Measurements from ENCODE around the gene ZNF217.
"Not testable (repeated sequence)": the region's sequence is repeated elsewhere in the genome, so short reads cannot be mapped to it uniquely, and the experiment has no call there.

ZNF217 gene

DNA sequence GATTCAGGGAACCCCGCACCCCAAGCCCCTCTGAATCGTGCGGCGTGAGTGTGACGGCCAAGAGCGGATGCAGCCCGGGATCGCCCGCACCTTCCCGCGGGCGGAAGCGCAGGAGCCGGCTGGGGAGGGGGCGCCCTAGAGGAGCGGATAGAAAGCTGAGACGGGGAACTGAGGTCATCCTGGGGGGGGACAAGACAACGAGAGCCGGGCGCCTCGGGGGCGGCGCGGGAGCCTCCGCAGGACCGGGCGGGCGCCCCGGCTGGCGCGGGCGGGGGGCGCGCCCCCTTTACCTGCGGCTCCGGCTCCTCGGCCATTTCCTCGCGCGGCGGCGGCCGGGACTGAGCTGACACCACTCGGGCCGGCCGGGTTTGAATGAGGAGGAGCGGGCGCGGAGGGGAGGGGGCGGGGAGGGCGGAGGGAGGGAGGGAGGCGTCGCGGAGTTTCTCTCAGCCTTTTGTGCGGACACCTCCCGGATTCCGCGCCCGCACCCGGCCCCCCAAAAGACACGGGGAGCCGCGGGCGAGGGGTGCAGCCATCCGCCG is at the start of gene ZNF217:
Gene ZNF217 (minus strand): TSS at position 374 of the 542 bp plus-strand sequence. CDS start 11,013 bp downstream, outside the sequence.
- DNase-seq (ENCODE audit: low read depth) = peak; percentile 63
- H3K4me3 ChIP-seq (ENCODE audit: low read depth, low read length) = peak within 1 kb of the TSS; percentile 74

DNA sequence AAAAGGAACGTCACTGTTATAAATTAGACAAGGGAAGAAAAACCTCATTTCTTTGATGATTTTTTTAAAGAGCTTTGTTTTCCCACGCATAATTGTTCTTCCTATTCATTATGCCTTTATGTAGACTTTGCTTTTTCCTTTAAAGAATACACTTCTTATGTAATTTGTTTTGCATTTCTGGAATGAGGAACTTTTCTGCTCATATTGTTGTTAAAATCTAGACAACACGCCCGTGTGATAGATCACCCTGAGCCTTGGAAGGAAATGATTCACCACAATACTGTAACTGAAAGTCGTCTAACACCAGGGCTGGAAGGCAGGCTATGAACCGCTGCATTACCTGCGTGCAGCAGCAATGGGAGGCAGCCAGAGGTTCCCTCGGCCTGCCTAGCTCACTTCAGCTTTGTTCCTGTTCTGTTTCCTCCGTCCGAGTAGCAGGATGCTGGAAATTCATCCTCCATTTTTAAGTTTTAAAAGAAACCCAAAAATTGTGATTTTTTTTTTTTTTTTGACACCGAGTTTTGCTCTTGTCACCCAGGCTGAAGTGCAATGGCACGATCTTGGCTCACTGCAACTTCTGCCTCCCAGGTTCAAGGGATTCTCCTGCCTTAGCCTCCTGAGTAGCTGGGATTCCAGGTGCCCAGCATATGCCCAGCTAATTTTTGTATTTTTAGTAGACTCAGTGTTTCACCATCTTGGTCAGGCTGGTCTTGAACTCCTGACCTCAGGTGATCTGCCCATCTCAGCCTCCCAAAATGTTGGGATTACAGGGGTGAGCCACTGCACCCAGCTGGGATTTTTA is 49.6 kb upstream of the ZNF217 start:
- TF ChIP-seq, protein P1, sequence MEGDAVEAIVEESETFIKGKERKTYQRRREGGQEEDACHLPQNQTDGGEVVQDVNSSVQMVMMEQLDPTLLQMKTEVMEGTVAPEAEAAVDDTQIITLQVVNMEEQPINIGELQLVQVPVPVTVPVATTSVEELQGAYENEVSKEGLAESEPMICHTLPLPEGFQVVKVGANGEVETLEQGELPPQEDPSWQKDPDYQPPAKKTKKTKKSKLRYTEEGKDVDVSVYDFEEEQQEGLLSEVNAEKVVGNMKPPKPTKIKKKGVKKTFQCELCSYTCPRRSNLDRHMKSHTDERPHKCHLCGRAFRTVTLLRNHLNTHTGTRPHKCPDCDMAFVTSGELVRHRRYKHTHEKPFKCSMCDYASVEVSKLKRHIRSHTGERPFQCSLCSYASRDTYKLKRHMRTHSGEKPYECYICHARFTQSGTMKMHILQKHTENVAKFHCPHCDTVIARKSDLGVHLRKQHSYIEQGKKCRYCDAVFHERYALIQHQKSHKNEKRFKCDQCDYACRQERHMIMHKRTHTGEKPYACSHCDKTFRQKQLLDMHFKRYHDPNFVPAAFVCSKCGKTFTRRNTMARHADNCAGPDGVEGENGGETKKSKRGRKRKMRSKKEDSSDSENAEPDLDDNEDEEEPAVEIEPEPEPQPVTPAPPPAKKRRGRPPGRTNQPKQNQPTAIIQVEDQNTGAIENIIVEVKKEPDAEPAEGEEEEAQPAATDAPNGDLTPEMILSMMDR (conservative IDR thresholded peaks at IDR 0.05; ENCODE audit: low read depth, low read length) = no peak
- no peak overlapping the region for H3K4me3 ChIP-seq (ENCODE audit: low read depth, low read length)
- DNase-seq (ENCODE audit: low read depth) = peak; percentile 85

DNA sequence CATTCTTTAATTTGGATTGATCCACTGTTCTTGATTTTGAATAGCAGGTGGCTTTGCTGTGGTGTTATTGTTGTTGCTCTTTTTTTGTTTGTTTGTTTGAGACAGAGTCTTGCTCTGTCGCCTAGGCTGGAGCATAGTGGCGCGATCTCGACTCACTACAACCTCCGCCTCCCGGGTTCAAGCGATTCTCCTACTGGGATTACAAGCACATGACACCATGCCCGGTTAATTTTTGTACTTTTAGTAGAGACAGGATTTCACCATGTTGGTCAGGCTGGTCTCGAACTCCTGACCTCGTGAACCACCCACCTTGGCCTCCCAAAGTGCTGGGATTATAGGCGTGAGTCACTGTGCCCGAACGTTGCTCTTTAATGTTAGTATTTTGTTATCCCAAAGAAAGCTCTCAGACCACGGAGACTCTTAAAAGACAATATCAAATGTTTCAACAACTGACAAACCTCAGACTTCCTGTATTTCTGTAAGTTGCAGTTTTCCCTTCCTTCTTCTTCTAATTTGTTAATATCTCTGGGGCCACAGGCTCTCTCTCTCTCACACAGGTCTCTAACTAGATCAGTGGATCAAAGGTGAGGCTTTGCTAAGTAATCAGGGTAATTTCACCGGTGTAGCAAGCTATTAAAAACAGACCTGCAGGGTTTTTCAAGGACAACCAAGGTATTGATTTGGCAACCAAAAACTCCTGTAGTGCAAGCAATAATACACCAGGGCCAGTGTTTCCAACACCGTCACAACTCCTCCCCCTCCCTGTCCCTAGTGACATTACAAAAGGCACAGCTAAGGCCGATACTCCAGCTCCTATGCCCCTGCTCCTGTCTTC is 48.8 kb upstream of the ZNF217 start:
- H3K4me3 ChIP-seq (ENCODE audit: low read depth, low read length) = no peak overlapping the region
- TF ChIP-seq, protein P1 (conservative IDR thresholded peaks at IDR 0.05; ENCODE audit: low read depth, low read length) = peak; percentile 2
- peak; percentile 66 for DNase-seq (ENCODE audit: low read depth)

DNA sequence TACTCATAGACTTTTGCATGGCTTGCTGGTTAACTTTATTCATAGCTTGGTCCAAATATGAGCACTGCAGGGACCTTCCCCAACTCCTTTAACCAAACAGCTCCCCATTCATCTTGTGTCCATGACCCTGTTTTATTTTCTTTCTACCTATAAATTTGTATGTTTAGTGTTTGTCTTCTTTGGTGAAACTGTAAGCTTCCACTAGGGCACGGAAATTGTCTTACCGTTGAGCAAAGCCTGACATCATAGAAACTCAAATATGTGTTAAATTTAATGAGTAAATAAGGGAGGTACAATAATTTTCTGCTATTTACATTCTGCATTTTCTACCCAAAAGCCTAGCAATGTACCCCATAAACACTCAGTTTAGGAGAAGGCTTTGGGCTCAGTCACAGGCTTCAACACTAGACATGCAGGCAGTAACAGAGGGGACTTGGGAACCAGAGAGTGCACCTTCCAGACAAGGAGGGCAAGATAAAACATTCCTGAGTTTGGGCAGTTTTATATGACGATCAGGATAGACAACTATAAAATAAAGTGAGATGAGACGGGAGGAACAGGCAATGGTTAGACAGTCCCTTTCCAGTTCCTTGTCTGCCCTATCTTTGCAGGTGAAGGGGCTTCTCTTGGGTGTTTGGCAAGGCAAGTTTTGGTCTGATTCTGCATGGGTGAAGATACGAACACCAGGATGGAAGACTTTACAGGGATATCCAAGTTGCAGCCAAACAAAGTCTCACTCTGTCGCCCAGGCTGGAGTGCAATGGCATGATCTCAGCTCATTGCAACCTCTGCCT is 46.2 kb upstream of the ZNF217 start:
- TF ChIP-seq, protein P1 (conservative IDR thresholded peaks at IDR 0.05; ENCODE audit: low read depth, low read length) = no peak
- no peak overlapping the region for H3K4me3 ChIP-seq (ENCODE audit: low read depth, low read length)
- DNase-seq (ENCODE audit: low read depth) = no peak

DNA sequence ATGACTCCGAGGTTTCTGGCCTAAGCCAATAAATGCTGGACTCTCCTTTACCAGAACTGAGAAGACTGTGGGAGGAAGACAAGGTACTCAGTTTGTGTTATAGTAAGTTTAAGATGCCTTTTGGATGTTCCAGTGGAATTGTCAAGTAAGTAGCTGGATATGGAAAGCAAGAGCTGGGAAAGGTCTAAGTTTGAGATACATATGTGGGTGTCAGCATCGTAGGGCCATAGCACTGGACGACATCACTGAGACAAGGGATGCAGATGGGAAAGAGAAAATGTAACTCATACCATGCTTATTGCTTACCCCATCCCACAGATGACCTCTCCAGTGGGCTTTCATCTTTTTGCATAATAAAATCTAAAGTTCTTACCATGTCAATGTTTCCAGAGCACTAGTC is 45.5 kb upstream of the ZNF217 start:
- TF ChIP-seq, protein P1 (conservative IDR thresholded peaks at IDR 0.05; ENCODE audit: low read depth, low read length) = no peak
- no peak for DNase-seq (ENCODE audit: low read depth)
- no peak overlapping the region for H3K4me3 ChIP-seq (ENCODE audit: low read depth, low read length)

DNA sequence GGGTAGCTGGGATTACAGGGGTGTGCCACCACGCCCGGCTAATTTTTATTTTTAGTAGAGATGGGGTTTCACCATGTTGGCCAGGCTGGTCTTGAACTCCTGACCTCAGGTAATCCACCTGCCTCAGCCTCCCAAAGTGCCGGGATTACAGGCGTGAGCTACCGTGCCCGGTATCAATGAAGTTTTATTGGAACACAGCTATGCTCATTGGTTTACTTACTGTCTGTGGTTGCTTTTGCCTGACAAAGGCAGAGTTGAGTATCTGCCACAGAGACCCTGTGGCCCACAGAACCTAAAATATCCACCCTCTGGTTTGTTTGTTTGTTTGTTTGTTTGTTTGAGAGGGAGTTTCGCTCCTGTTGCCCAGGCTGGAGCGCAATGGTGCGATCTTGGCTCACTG is 43.7 kb upstream of the ZNF217 start:
- not testable (repeated sequence) for DNase-seq (ENCODE audit: low read depth); H3K4me3 ChIP-seq (ENCODE audit: low read depth, low read length)

DNA sequence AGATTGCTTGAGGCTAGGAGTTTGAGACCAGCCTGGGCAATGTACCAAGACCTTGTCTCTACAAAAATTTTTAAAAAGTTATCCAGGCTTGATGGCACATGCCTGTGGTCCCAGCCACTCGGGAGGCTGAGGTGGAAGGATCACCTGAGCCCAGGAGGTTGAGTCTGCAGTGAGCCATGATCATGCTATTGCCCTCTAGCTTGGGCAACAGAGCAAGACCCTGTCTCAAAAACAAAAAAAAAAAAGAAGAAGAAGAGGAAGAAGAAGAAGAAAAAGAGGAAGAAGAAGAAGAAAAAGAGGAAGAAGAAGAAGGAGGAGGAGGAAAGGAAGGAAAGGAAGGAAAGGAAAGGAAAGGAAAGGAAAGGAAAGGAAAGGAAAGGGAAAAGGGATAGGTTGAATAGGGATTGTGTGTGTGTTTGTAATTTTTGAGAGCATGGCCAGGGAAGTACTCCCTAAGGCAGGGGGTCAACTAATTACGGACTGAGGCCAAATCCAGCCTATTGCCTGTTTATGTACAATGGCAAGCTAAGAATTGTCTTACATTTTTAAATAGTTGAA is 43.0 kb upstream of the ZNF217 start:
- TF ChIP-seq, protein P1 (conservative IDR thresholded peaks at IDR 0.05; ENCODE audit: low read depth, low read length) = no peak
- DNase-seq (ENCODE audit: low read depth) = no peak
- H3K4me3 ChIP-seq (ENCODE audit: low read depth, low read length) = no peak overlapping the region
